22Rv1 (cell line): ENCODE measurements around the gene PMPCA.

Experiments
- ZFX ChIP-seq: fragments of 450-650 bp; IDR thresholded peaks from 2 replicates; pipeline ENCODE4 v1.6.1; 2017; ENCODE audit warnings: antibody characterized with exemption, borderline replicate concordance
- TF ChIP-seq, protein P1 (sequence below): fragments of 450-650 bp; IDR thresholded peaks from 2 replicates; pipeline ENCODE4 v1.5.1; 2017; ENCODE audit warnings: mild to moderate bottlenecking

DNA sequence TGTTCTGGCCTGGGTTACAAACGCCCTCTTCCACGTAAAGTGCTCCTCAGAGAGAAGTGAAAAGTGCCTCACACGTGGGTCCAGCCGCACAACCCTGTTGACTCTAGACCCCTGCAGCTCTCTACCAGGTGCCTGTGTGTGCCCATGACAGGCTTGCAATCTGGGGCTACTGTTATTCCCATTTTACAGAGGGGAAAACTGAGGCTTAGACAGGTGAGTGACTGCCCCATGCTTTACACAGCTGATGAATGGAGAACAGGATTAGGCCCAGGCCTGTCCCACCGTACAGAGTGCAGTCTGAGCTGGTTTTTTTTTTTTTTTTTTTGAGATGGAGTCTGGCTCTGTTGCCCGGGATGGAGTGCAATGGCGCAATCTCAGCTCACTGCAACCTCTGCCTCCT lies 35.3 kb downstream of the PMPCA start:
- TF ChIP-seq, protein P1, sequence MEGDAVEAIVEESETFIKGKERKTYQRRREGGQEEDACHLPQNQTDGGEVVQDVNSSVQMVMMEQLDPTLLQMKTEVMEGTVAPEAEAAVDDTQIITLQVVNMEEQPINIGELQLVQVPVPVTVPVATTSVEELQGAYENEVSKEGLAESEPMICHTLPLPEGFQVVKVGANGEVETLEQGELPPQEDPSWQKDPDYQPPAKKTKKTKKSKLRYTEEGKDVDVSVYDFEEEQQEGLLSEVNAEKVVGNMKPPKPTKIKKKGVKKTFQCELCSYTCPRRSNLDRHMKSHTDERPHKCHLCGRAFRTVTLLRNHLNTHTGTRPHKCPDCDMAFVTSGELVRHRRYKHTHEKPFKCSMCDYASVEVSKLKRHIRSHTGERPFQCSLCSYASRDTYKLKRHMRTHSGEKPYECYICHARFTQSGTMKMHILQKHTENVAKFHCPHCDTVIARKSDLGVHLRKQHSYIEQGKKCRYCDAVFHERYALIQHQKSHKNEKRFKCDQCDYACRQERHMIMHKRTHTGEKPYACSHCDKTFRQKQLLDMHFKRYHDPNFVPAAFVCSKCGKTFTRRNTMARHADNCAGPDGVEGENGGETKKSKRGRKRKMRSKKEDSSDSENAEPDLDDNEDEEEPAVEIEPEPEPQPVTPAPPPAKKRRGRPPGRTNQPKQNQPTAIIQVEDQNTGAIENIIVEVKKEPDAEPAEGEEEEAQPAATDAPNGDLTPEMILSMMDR: no peak
- no peak for TF ChIP-seq ZFX
